Stimulated activated CD8-positive, alpha-beta memory T cell treated with anti-CD3 and anti-CD28 coated beads, Interleukin-4, amount 100 ng/mL, for 1 hour (primary cell): ENCODE measurements around the gene NFE2.
A peak's percentile ranks its signal among the peaks of the same experiment; 100 is the strongest.
"Not testable (repeated sequence)": the region's sequence is repeated elsewhere in the genome, so short reads cannot be mapped to it uniquely, and the experiment has no call there.

Experiments used
- DNase-seq, 2 donors: peaks; one replicate each; pipeline ENCODE4 v3.0.0-alpha.2; 2020; ENCODE audit warnings: low read depth in 2 of 2, low spot score in 1 of 2

NFE2 gene

GRCh38 chr12:54300732-54301427, at the start of gene NFE2:
Gene NFE2 (minus strand): TSS chr12:54301015. CDS start chr12:54295248, 5,767 bp downstream.
- no peak for DNase-seq

- no peak for DNase-seq
Observed at GRCh38 chr12:54349679-54350078, 48.9 kb upstream of the NFE2 start.

GRCh38 chr12:54349036-54349435, 48.2 kb upstream of the NFE2 start:
- DNase-seq, result no peak

- no peak for DNase-seq
Observed at GRCh38 chr12:54341378-54342300, 40.8 kb upstream of the NFE2 start.

- DNase-seq, result no peak
Observed at GRCh38 chr12:54340846-54341245, 40.0 kb upstream of the NFE2 start.

- no peak for DNase-seq
Observed at GRCh38 chr12:54338698-54339296, 38.0 kb upstream of the NFE2 start.

- no peak for DNase-seq
Observed at GRCh38 chr12:54337854-54338650, 37.2 kb upstream of the NFE2 start.

- no peak for DNase-seq
Observed at GRCh38 chr12:54337280-54337842, 36.5 kb upstream of the NFE2 start.

GRCh38 chr12:54333420-54334034, 32.7 kb upstream of the NFE2 start:
- no peak for DNase-seq

GRCh38 chr12:54331461-54331860, 30.6 kb upstream of the NFE2 start:
- DNase-seq, result no peak

- DNase-seq, result no peak
Observed at GRCh38 chr12:54330442-54330841, 29.6 kb upstream of the NFE2 start.

GRCh38 chr12:54329759-54330158, 28.9 kb upstream of the NFE2 start:
- DNase-seq, result no peak

- no peak for DNase-seq
Observed at GRCh38 chr12:54328595-54329337, 28.0 kb upstream of the NFE2 start.

- not testable (repeated sequence) for DNase-seq
Observed at GRCh38 chr12:54325442-54326109, 24.8 kb upstream of the NFE2 start.

- DNase-seq, result peak; percentile 80 to 86
Observed at GRCh38 chr12:54324617-54325441, 24.0 kb upstream of the NFE2 start, which contains the start of gene COPZ1. Gene COPZ1 (plus strand): TSS chr12:54325131. CDS start chr12:54325164, 33 bp downstream.

- no peak for DNase-seq
Observed at GRCh38 chr12:54321363-54321762, 20.5 kb upstream of the NFE2 start.

- DNase-seq, result not testable (repeated sequence)
Observed at GRCh38 chr12:54312309-54312708, 11.5 kb upstream of the NFE2 start.

GRCh38 chr12:54311051-54311450, 10.2 kb upstream of the NFE2 start:
- DNase-seq, result no peak
